Natural killer cell (primary cell): ENCODE data around the gene CDYL2. TPM values are rescaled to one million over a fixed set of nuclear protein-coding genes. Genes with fewer than 3 reads are reported as not detected.
"Not testable (repeated sequence)": the region's sequence is repeated elsewhere in the genome, so short reads cannot be mapped to it uniquely, and the experiment has no call there.

Experiments used
- ATAC-seq, 3 donors: fragments of 150-1000 bp in 2 of 3; fragments of 200-7000 bp in 1 of 3; cut with Tn5 transposase; 1 replicate in 1 of 3; 2 replicates in 2 of 3; pipeline ENCODE4 v1.10.0; 2021; ENCODE audit warnings: mild to moderate bottlenecking in 2 of 3, moderate library complexity in 2 of 3
- DNase-seq, 2 donors: peaks; one replicate each; pipeline versions ENCODE4 v3.0.0 to v3.0.0-alpha.2; 2013 to 2021; ENCODE audit warnings: mixed read lengths in 1 of 2
- H3K27ac ChIP-seq: one replicate; pipeline ENCODE4 v1.5.1; 2013; ENCODE audit warnings: mild to moderate bottlenecking, low read length
- H3K27me3 ChIP-seq: one replicate; pipeline ENCODE4 v1.6.1; 2013; ENCODE audit warnings: low read length; ENCODE audit not compliant: control insufficient read depth, insufficient read depth
- H3K36me3 ChIP-seq: one replicate; pipeline ENCODE4 v1.6.1; 2013; ENCODE audit warnings: low read length; ENCODE audit not compliant: control insufficient read depth, insufficient read depth
- H3K4me1 ChIP-seq: one replicate; pipeline ENCODE4 v1.6.1; 2013; ENCODE audit warnings: low read length; ENCODE audit not compliant: control insufficient read depth, insufficient read depth
- H3K4me3 ChIP-seq: one replicate; pipeline ENCODE4 v1.5.1; 2013; ENCODE audit warnings: low read length
- H3K9me3 ChIP-seq: one replicate; pipeline ENCODE4 v1.6.1; 2013; ENCODE audit warnings: low read length; ENCODE audit not compliant: control insufficient read depth, insufficient read depth
- H3K27ac Mint-ChIP-seq, 2 donors: one replicate each; pipeline ENCODE4 v1.8.0; 2022; ENCODE audit warnings: mild to moderate bottlenecking in 2 of 2, mixed read lengths in 2 of 2, moderate library complexity in 1 of 2
- H3K27me3 Mint-ChIP-seq, 2 donors: one replicate each; pipeline ENCODE4 v1.8.0; 2022; ENCODE audit warnings: low read depth in 2 of 2, mixed read lengths in 2 of 2
- H3K36me3 Mint-ChIP-seq: one replicate; pipeline ENCODE4 v1.8.0; 2022; ENCODE audit warnings: mixed read lengths
- H3K4me1 Mint-ChIP-seq, 2 donors: one replicate each; pipeline ENCODE4 v1.8.0; 2022; ENCODE audit warnings: mixed read lengths in 2 of 2
- H3K4me3 Mint-ChIP-seq: one replicate; pipeline ENCODE4 v1.8.0; 2022; ENCODE audit warnings: mild to moderate bottlenecking, moderate library complexity, mixed read lengths
- H3K9me3 Mint-ChIP-seq, 2 donors: one replicate each; pipeline ENCODE4 v1.8.0; 2022; ENCODE audit warnings: mixed read lengths in 2 of 2
- WGBS: methylation state at CpG from one replicate; pipeline ENCODE4 v1.1.7; 2013; ENCODE audit warnings: missing lambda C conversion rate; ENCODE audit not compliant: insufficient coverage; 5-methylcytosine and 5-hydroxymethylcytosine counted together
- intact Hi-C: fragments of 100-400 bp; cut with micrococcal nuclease; formaldehyde crosslinking; loops from one replicate; pipeline ENCODE4 v1.14.2; 2022
- total RNA-seq, 4 donors: library from RNA; stranded (reverse); fragments of 120-200 nt in 1 of 4; gene quantifications; one replicate each; pipeline versions ENCODE4 v1.2.3 to v1.2.4, GENCODE V29; 2013 to 2022
- TF ChIP-seq, protein P1 (sequence below): fragments of 200-600 bp; IDR thresholded peaks from one replicate; pipeline ENCODE4 v1.8.0; 2022; ENCODE audit warnings: antibody characterized with exemption

The CDYL2 gene
- total RNA-seq, 3 donors from 2014 or later (not counting 1 experiment from before 2014, with no cell fraction given) = 2.7 to 14.5 (median 3.4) TPM

DNA sequence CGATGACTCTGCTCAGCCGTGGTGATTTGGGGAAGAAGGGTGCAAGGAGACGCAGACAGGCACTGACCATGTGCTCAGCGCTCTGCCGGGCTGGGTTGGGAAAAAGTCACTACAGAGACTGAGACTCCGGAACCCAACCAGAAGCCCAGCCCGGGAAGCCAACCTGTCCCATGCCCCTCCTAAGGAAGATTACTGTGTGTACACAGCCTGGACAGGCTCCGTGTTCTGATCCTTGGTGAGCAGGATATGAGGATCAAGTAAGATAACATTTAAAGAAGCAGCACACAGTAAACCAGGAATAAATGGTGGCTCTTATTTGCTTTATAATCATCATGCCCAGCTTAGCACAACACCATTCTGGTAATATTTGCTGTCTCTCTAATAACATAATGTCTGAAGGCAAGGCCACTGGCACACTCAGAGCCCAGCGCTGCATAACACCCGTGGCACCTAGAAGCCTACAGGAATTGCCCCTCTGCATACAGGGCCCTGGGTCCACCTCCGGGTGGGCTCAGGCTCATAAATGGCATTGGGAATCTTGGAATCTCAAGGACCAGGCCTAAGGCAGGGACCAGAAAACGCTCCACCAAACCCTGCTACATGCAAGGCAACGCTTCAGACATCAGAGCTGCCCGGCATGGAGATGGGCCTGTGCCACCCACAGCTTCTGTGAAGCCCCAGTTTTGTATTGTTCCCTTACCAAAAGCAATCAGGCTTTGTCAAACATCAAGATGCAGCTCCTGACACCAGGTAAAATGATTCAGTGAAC, 150.1 kb downstream of the CDYL2 start:
- H3K27me3 Mint-ChIP-seq = no peaks in the 10 kb centered on the region

DNA sequence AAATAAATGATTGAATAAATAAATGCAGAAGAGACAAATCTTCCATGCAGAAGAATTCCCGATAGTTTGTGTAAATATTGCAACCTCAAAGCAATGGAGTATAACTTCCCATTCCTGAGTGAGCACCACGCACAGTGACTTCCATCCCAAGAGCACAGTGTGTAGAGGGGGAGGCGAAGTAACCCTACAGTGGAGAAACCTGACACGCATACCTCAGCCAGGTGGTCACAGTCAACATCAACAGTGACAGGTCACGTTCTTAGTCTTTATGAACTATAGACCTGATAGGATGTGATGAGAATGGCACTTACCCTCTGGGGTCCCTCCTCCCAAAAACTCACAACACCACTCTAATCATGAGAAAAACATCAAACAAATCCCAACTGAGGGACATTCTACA, 152.0 kb downstream of the CDYL2 start:
- H3K4me1 ChIP-seq = peaks cover 4% of the 10 kb centered on the region
- no peak overlapping the region for H3K27ac ChIP-seq
- intact Hi-C loops = no loop called here
- H3K9me3 Mint-ChIP-seq = no peaks in the 10 kb centered on the region
- no peak overlapping the region for H3K4me3 Mint-ChIP-seq
- no peak for DNase-seq
- H3K4me1 Mint-ChIP-seq = peaks cover 0 to 5% of the 10 kb centered on the region in 2 donors
- no peaks in the 10 kb centered on the region for H3K9me3 ChIP-seq
- ATAC-seq = no peak
- H3K36me3 ChIP-seq = no peaks in the 10 kb centered on the region
- 89% methylated on average over 5 of the region's 5 CpGs for WGBS
- TF ChIP-seq, protein P1, sequence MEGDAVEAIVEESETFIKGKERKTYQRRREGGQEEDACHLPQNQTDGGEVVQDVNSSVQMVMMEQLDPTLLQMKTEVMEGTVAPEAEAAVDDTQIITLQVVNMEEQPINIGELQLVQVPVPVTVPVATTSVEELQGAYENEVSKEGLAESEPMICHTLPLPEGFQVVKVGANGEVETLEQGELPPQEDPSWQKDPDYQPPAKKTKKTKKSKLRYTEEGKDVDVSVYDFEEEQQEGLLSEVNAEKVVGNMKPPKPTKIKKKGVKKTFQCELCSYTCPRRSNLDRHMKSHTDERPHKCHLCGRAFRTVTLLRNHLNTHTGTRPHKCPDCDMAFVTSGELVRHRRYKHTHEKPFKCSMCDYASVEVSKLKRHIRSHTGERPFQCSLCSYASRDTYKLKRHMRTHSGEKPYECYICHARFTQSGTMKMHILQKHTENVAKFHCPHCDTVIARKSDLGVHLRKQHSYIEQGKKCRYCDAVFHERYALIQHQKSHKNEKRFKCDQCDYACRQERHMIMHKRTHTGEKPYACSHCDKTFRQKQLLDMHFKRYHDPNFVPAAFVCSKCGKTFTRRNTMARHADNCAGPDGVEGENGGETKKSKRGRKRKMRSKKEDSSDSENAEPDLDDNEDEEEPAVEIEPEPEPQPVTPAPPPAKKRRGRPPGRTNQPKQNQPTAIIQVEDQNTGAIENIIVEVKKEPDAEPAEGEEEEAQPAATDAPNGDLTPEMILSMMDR = no peak
- peaks cover 0 to 2% of the 10 kb centered on the region in 2 donors for H3K27me3 Mint-ChIP-seq
- no peaks in the 10 kb centered on the region for H3K27me3 ChIP-seq
- no peaks in the 10 kb centered on the region for H3K36me3 Mint-ChIP-seq
- no peak overlapping the region for H3K4me3 ChIP-seq
- no peak overlapping the region for H3K27ac Mint-ChIP-seq

More for the DNA sequence above, 150.1 kb downstream of the CDYL2 start:
- no peak for DNase-seq
- Histone ChIP-seq H3K9me3 (no peaks in the 10 kb centered on the region), H3K27me3 (no peaks in the 10 kb centered on the region), H3K4me1 (peaks cover 4% of the 10 kb centered on the region), H3K4me3 (no peak overlapping the region), H3K27ac (no peak overlapping the region), H3K36me3 (no peaks in the 10 kb centered on the region)
- intact Hi-C loops = no loop called here
- peaks cover 3% of the 10 kb centered on the region in 2 donors for H3K9me3 Mint-ChIP-seq
- TF ChIP-seq, protein P1 = no peak
- no peak overlapping the region for H3K27ac Mint-ChIP-seq
- no peak overlapping the region for H3K4me3 Mint-ChIP-seq
- no peaks in the 10 kb centered on the region for H3K36me3 Mint-ChIP-seq
- peaks cover 0 to 5% of the 10 kb centered on the region in 2 donors for H3K4me1 Mint-ChIP-seq
- 97% methylated on average over 14 of the region's 14 CpGs for WGBS
- no peak for ATAC-seq

DNA sequence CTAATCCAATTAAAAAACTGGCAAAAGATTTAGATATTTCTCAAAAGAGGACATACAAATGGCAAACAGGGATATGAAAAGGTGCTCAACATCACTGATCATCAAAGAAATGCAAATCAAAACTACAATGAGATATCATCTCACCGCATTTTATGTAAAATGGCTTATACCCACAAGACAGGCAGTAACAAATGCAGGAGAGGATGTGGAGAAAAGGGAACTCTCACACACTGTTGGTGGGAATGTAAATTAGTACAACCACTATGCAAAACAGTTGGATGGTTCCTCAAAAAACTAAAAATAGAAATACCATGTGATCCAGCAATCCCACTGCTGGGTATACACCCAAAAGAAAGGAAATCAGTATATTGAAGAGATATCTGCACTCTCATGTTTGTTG, 154.1 kb downstream of the CDYL2 start:
- H3K4me1 Mint-ChIP-seq, H3K27ac Mint-ChIP-seq, H3K27ac ChIP-seq, H3K9me3 ChIP-seq, ATAC-seq, H3K27me3 ChIP-seq, intact Hi-C loops, H3K4me3 ChIP-seq, H3K27me3 Mint-ChIP-seq, H3K9me3 Mint-ChIP-seq, H3K36me3 Mint-ChIP-seq, H3K4me1 ChIP-seq, H3K4me3 Mint-ChIP-seq, H3K36me3 ChIP-seq: not testable (repeated sequence)
- DNase-seq = peak in 1 of 2 donors; percentile 33
- WGBS = no CpG with 5 or more reads among the region's 1 CpG

DNA sequence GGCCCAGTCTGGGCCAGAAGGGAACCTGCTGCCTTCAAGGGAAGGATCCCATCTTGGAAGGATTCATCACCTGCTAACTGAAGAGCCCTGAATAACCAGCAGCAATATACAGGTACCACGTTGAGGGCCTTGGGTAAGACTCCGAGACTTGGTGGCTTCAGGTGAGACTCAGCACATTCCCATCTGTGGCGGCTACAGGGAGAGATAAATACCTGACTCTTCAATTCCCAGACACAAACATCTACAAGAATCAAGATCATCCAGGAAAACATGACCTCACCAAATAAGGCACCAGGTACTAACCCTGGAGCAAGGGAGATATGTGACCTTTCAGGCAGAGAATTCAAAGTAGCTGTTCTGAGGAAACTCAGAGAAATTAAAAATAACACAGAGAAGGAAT, 164.1 kb downstream of the CDYL2 start:
- no peak overlapping the region for H3K4me3 Mint-ChIP-seq
- H3K4me1 Mint-ChIP-seq = no peaks in the 10 kb centered on the region
- intact Hi-C loops = no loop called here
- H3K27ac ChIP-seq = no peak overlapping the region
- no peak overlapping the region for H3K4me3 ChIP-seq
- peaks cover 7% of the 10 kb centered on the region for H3K9me3 ChIP-seq
- no peaks in the 10 kb centered on the region for H3K36me3 ChIP-seq
- peaks cover under 1 to 6% of the 10 kb centered on the region in 2 donors for H3K9me3 Mint-ChIP-seq
- H3K4me1 ChIP-seq = no peaks in the 10 kb centered on the region
- WGBS = 95% methylated on average over 3 of the region's 3 CpGs
- DNase-seq (no peak), ATAC-seq (no peak)
- H3K27me3 ChIP-seq = no peaks in the 10 kb centered on the region
- no peaks in the 10 kb centered on the region for H3K36me3 Mint-ChIP-seq
- H3K27ac Mint-ChIP-seq = no peak overlapping the region
- peaks cover 0 to 2% of the 10 kb centered on the region in 2 donors for H3K27me3 Mint-ChIP-seq
- TF ChIP-seq, protein P1 = no peak
